T47D (cell line): ENCODE data around the gene ANKRD60.
A peak's percentile ranks its signal among the peaks of the same experiment; 100 is the strongest.

Experiments
- DNase-seq, 2 experiments: peaks; one replicate each; pipeline versions ENCODE4 v3.0.0 to v3.0.0-alpha.2; 2011 to 2012; ENCODE audit warnings: low read depth in 1 of 2, low spot score in 1 of 2
- JUND ChIP-seq: IDR thresholded peaks from 2 replicates; pipeline ENCODE4 v1.6.1; 2012; ENCODE audit warnings: low read depth
- in situ Hi-C: cut with HindIII; loops from 2 replicates; pipeline ENCODE4 v1.10.0; 2016; ENCODE audit warnings: low sequenced_read_pairs, low pct_unique_long_range_greater_than_20kb

ANKRD60 gene

GRCh38 chr20:58173091-58173490 is 55.4 kb downstream of the ANKRD60 start:
- no peak for TF ChIP-seq JUND
- no peak for DNase-seq
- in situ Hi-C loops, result no loop called here

DNA sequence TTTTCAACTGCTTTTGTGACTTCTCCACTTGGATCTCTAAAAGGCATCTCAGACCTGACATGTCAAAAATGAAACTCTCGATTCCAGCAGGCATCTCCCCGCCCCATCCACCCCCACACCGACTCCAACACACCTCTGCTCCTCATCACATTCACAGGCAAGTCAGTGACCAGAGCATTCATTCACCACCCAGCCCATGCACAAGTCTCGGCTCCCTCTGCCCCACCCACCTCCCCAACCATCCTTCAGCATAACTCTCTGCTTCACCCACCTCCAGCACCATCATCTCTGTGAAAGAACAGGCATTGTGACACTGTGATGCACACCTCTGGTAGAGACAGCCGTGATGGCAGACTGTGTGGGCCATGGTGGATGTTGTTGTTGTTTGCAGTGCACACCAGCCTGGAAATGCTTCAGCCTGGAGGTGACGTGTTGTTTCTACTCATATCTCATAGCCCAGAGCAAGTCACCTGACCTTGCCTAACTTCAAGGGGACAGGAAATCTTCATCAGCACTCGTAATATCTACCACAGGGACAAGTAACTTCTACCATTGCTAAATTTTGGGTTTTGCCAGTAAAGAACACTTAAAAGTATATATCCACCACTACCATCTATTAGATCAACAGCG is 56.5 kb downstream of the ANKRD60 start:
- in situ Hi-C loops, result no loop called here
- no peak for DNase-seq
- TF ChIP-seq JUND, result no peak

DNA sequence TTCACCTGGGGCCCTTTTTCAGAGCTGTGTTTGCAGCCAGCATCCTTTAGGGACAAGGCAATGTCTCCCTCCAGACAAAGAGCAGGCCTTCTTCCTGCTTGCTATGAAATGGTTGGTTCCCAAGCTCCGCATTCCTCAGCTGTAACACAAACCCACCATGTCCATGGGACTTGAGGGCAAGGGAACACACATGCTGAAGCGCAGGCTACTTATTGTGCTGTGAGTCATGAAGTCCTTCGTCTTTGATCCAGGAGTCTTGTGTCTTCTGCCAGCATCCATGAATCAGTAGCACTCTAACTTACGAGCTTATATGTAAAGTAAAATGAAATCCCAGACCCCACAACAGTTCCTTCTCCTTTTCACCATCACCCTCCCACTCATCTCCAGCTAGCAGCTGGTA is 59.0 kb downstream of the ANKRD60 start:
- DNase-seq, result no peak
- no peak for TF ChIP-seq JUND
- in situ Hi-C loops, result no loop called here

GRCh38 chr20:58168843-58169242 is 59.6 kb downstream of the ANKRD60 start:
- in situ Hi-C loops, result no loop called here
- TF ChIP-seq JUND, result no peak
- no peak for DNase-seq

DNA sequence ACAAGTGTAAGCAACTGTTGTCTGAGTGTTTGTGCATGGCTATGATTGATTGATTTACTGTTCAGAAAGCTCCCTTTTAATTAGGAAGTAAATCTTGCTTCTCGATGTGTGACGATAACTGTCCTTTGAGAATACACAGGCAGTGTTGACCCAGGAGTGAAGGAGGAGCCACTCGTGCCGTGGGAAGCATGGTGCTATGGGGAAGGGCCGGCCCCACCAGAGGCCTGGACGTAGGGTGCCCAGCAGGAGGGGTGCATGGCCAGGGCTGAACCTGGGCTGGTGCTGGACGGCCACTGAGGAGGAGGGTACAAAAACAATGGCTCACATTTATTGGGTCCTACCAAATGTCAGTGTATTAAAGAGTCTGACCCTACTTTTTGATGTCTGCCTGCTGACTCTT is 60.7 kb downstream of the ANKRD60 start:
- DNase-seq, result peak in 1 of 2 experiments; percentile 29
- no peak for TF ChIP-seq JUND

More for the DNA sequence above, 60.7 kb downstream of the ANKRD60 start:
- in situ Hi-C loops, result no loop called here
